Caco-2 (cell line): ENCODE data around the gene PARD3. TPM values are rescaled to one million over a fixed set of nuclear protein-coding genes. Genes with fewer than 3 reads are reported as not detected.
"Not testable (repeated sequence)": the region's sequence is repeated elsewhere in the genome, so short reads cannot be mapped to it uniquely, and the experiment has no call there.

Experiments
- BruUV-seq: library from RNA; stranded (reverse); fragments of 400-500 nt; replicated peaks from 2 replicates; lab custom pipeline; 2021; lab: Mats Ljungman, UMichigan
- CTCF ChIA-PET: fragments of 300-600 bp; sonication (Branson Sonifier 250); formaldehyde crosslinking; loops from one replicate; lab custom pipeline; 2022; ENCODE audit warnings: antibody characterized with exemption; lab: Charles Lee
- POLR2A ChIA-PET: fragments of 300-600 bp; sonication (Branson Sonifier 250); formaldehyde crosslinking; loops from one replicate; lab custom pipeline; 2022; ENCODE audit warnings: antibody characterized with exemption; lab: Charles Lee
- DNase-seq, 2 experiments: peaks; one replicate each; pipeline versions ENCODE4 v3.0.0 to v3.0.0-alpha.2; 2020 to 2022
- H3K27me3 ChIP-seq: replicated peaks from 2 replicates; pipeline ENCODE4 v1.6.0; 2011; ENCODE audit warnings: low read length; ENCODE audit not compliant: control insufficient read depth, insufficient read depth
- H3K36me3 ChIP-seq: 2 replicates; pipeline ENCODE4 v1.5.1; 2011; ENCODE audit warnings: low read length; ENCODE audit not compliant: control insufficient read depth, insufficient read depth
- H3K4me1 ChIP-seq: fragments of 250-450 bp; sonication (Bioruptor Pico); 2 replicates; pipeline ENCODE4 v1.5.1; 2020; ENCODE audit warnings: mild to moderate bottlenecking
- H3K4me3 ChIP-seq: 2 replicates; pipeline ENCODE4 v1.5.1; 2011; ENCODE audit warnings: low read depth, mild to moderate bottlenecking, control low read depth, low read length
- H3K9me3 ChIP-seq: fragments of 250-450 bp; sonication (Bioruptor Pico); 2 replicates; pipeline ENCODE4 v1.5.1; 2020; ENCODE audit warnings: mild to moderate bottlenecking, moderate library complexity
- H3K27ac Mint-ChIP-seq: one replicate; pipeline ENCODE4 v1.8.0; 2022; ENCODE audit warnings: mixed read lengths; ENCODE audit not compliant: unreplicated experiment
- H3K27me3 Mint-ChIP-seq: one replicate; pipeline ENCODE4 v1.8.0; 2022; ENCODE audit warnings: mixed read lengths; ENCODE audit not compliant: insufficient read depth, unreplicated experiment
- H3K36me3 Mint-ChIP-seq: one replicate; pipeline ENCODE4 v1.8.0; 2022; ENCODE audit warnings: mild to moderate bottlenecking, mixed read lengths; ENCODE audit not compliant: insufficient read depth, unreplicated experiment
- H3K4me1 Mint-ChIP-seq: one replicate; pipeline ENCODE4 v1.8.0; 2022; ENCODE audit warnings: low read depth, mixed read lengths; ENCODE audit not compliant: unreplicated experiment
- H3K4me3 Mint-ChIP-seq: one replicate; pipeline ENCODE4 v1.8.0; 2022; ENCODE audit warnings: mild to moderate bottlenecking, moderate library complexity, mixed read lengths; ENCODE audit not compliant: unreplicated experiment
- H3K9me3 Mint-ChIP-seq: one replicate; pipeline ENCODE4 v1.8.0; 2022; ENCODE audit warnings: mixed read lengths; ENCODE audit not compliant: unreplicated experiment
- CTCF ChIP-seq, 2 experiments: fragments of 200-600 bp in 1 of 2; IDR thresholded peaks; 1 replicate in 1 of 2; 2 replicates in 1 of 2; pipeline versions ENCODE4 v1.5.1 to v1.8.0; 2011 to 2022; ENCODE audit warnings: antibody characterized with exemption in 1 of 2, control low read depth in 1 of 2, inconsistent platforms in 1 of 2, low read depth in 1 of 2, low read length in 1 of 2, mild to moderate bottlenecking in 1 of 2, moderate library complexity in 1 of 2; ENCODE audit not compliant: insufficient read depth in 1 of 2, severe bottlenecking in 1 of 2, unreplicated experiment in 1 of 2
- intact Hi-C: fragments of 100-400 bp; cut with micrococcal nuclease; formaldehyde crosslinking; loops from one replicate; pipeline ENCODE4 v1.10.0; 2022; ENCODE audit not compliant: unreplicated experiment
- total RNA-seq: library from RNA; stranded (reverse); gene quantifications from 2 replicates; pipeline ENCODE4 v1.2.3, GENCODE V29; 2022

The PARD3 gene
- total RNA-seq, 1 experiment from 2014 or later: 80.7 TPM

GRCh38 chr10:34756584-34756983 is 58.5 kb downstream of the PARD3 start:
- Histone ChIP-seq H3K4me1 (peaks cover 15% of the 10 kb centered on the region), H3K9me3 (no peaks in the 10 kb centered on the region), H3K27me3 (no peaks in the 10 kb centered on the region), H3K36me3 (no peaks in the 10 kb centered on the region), H3K4me3 (no peak overlapping the region)
- no peak for DNase-seq
- H3K27me3 Mint-ChIP-seq: no peaks in the 10 kb centered on the region
- H3K27ac Mint-ChIP-seq: no peak overlapping the region
- ChIA-PET CTCF (no interaction called here), POLR2A (interaction anchor here (0.7 kb wide), 1 partner anchor 439 kb away, joined by 10 read pairs; no protein-coding TSS in a partner anchor)
- H3K9me3 Mint-ChIP-seq: peaks cover 16% of the 10 kb centered on the region
- peaks cover 31% of the 10 kb centered on the region for H3K4me1 Mint-ChIP-seq
- H3K4me3 Mint-ChIP-seq: no peak overlapping the region
- TF ChIP-seq CTCF (IDR thresholded peaks at IDR 0.05; ENCODE audit: insufficient read depth in 1 of 2, low read depth in 1 of 2, low read length in 1 of 2, severe bottlenecking in 1 of 2, unreplicated experiment in 1 of 2): no peak
- BruUV-seq: no TSS peak
- peaks cover 4% of the 10 kb centered on the region for H3K36me3 Mint-ChIP-seq
- intact Hi-C loops: no loop called here

GRCh38 chr10:34753014-34753757 is 61.9 kb downstream of the PARD3 start:
- no peak overlapping the region for H3K27ac Mint-ChIP-seq
- no peak for TF ChIP-seq CTCF (IDR thresholded peaks at IDR 0.05; ENCODE audit: insufficient read depth in 1 of 2, low read depth in 1 of 2, low read length in 1 of 2, severe bottlenecking in 1 of 2, unreplicated experiment in 1 of 2)
- no peaks in the 10 kb centered on the region for H3K9me3 Mint-ChIP-seq
- no peak for DNase-seq
- no TSS peak for BruUV-seq
- peaks cover 22% of the 10 kb centered on the region for H3K4me1 Mint-ChIP-seq
- Histone ChIP-seq H3K27me3 (no peaks in the 10 kb centered on the region), H3K4me1 (peaks cover 11% of the 10 kb centered on the region), H3K4me3 (no peak overlapping the region), H3K9me3 (no peaks in the 10 kb centered on the region), H3K36me3 (no peaks in the 10 kb centered on the region)
- no peaks in the 10 kb centered on the region for H3K27me3 Mint-ChIP-seq
- no peak overlapping the region for H3K4me3 Mint-ChIP-seq
- H3K36me3 Mint-ChIP-seq: peaks cover 5% of the 10 kb centered on the region
- CTCF ChIA-PET: interaction anchor here (1.4 kb wide), 1 partner anchor 21 kb away, joined by 5 read pairs; no protein-coding TSS in a partner anchor
- intact Hi-C loops: no loop called here
- POLR2A ChIA-PET: no interaction called here

GRCh38 chr10:34751272-34751671 is 63.8 kb downstream of the PARD3 start:
- Histone ChIP-seq H3K36me3 (no peaks in the 10 kb centered on the region), H3K9me3 (no peaks in the 10 kb centered on the region), H3K4me3 (no peak overlapping the region), H3K4me1 (peaks cover 6% of the 10 kb centered on the region; the same call in 1 of the 2 replicates), H3K27me3 (no peaks in the 10 kb centered on the region)
- BruUV-seq: no TSS peak
- ChIA-PET CTCF (no interaction called here), POLR2A (no interaction called here)
- no peak overlapping the region for H3K27ac Mint-ChIP-seq
- intact Hi-C loops: no loop called here
- H3K9me3 Mint-ChIP-seq: no peaks in the 10 kb centered on the region
- H3K4me1 Mint-ChIP-seq: peaks cover 17% of the 10 kb centered on the region
- H3K4me3 Mint-ChIP-seq: no peak overlapping the region
- no peak for TF ChIP-seq CTCF (IDR thresholded peaks at IDR 0.05; ENCODE audit: insufficient read depth in 1 of 2, low read depth in 1 of 2, low read length in 1 of 2, severe bottlenecking in 1 of 2, unreplicated experiment in 1 of 2)
- H3K27me3 Mint-ChIP-seq: no peaks in the 10 kb centered on the region
- peaks cover 5% of the 10 kb centered on the region for H3K36me3 Mint-ChIP-seq
- DNase-seq: no peak

- peaks cover 17% of the 10 kb centered on the region for H3K4me1 Mint-ChIP-seq
- H3K4me3 ChIP-seq, H3K4me1 ChIP-seq, H3K36me3 Mint-ChIP-seq, H3K27me3 Mint-ChIP-seq, H3K9me3 ChIP-seq, H3K27ac Mint-ChIP-seq, intact Hi-C loops, H3K9me3 Mint-ChIP-seq, POLR2A ChIA-PET, H3K27me3 ChIP-seq, BruUV-seq, H3K4me3 Mint-ChIP-seq, H3K36me3 ChIP-seq, CTCF ChIA-PET, DNase-seq: not testable (repeated sequence)
Measured at GRCh38 chr10:34750795-34751194, 64.3 kb downstream of the PARD3 start.
